A549 (cell line): ENCODE data around the gene ACSM6. TPM values are rescaled to one million over a fixed set of nuclear protein-coding genes. Genes with fewer than 3 reads are reported as not detected.

Experiments
- ATAC-seq, 2 experiments: fragments of 200-7000 bp in 1 of 2; fragments of >200 bp in 1 of 2; cut with Nextera tagmentation in 1 of 2; cut with Tn5 transposase in 1 of 2; 3 replicates each; pipeline versions ENCODE4 v1.8.0 to v1.9.1; 2018 to 2020; ENCODE audit warnings: mild to moderate bottlenecking in 1 of 2, moderate library complexity in 1 of 2
- CTCF ChIA-PET: fragments of 300-600 bp; sonication (Branson Sonifier 250); formaldehyde crosslinking; extraction: SDS; loops from one replicate; lab custom pipeline; 2021; ENCODE audit warnings: antibody characterized with exemption, inconsistent platforms; lab: Yijun Ruan, JAX
- POLR2A ChIA-PET: fragments of 350-600 bp; formaldehyde crosslinking; extraction: SDS; loops from one replicate; lab custom pipeline; 2021; ENCODE audit warnings: antibody characterized with exemption, inconsistent platforms; lab: Yijun Ruan, JAX
- DNase-seq, 2 experiments: peaks; one replicate each; pipeline versions ENCODE4 v3.0.0 to v3.0.0-alpha.2; 2011 to 2016; ENCODE audit warnings: low read depth in 1 of 2, low spot score in 1 of 2
- FAIRE-seq: peaks from 2 replicates; lab custom pipeline; 2011; peaks lifted over from hg19 to GRCh38; lab: Jason Lieb, UNC
- H3K27ac ChIP-seq, 2 experiments: fragments of >200 bp; sonication (Bioruptor Twin); formaldehyde crosslinking; 3 replicates each; pipeline ENCODE4 v1.5.1; 2016 to 2017
- H3K4me1 ChIP-seq: fragments of >200 bp; sonication (Bioruptor Twin); formaldehyde crosslinking; 3 replicates; pipeline ENCODE4 v1.6.1; 2016
- H3K4me2 ChIP-seq: fragments of >200 bp; sonication (Bioruptor Twin); formaldehyde crosslinking; 3 replicates; pipeline ENCODE4 v1.6.1; 2016
- H3K4me3 ChIP-seq: fragments of >200 bp; sonication (Bioruptor Twin); formaldehyde crosslinking; 3 replicates; pipeline ENCODE4 v1.5.1; 2016
- H3K9me3 ChIP-seq: fragments of >200 bp; sonication (Bioruptor Twin); formaldehyde crosslinking; 3 replicates; pipeline ENCODE4 v1.6.1; 2016
- CBX2 ChIP-seq: fragments of 200-600 bp; sonication (generic); IDR thresholded peaks from 2 replicates; pipeline ENCODE4 v1.6.1; 2016; ENCODE audit warnings: low read depth, mild to moderate bottlenecking, borderline replicate concordance
- EHMT2 ChIP-seq: fragments of 200-600 bp; sonication (generic); IDR thresholded peaks from 2 replicates; pipeline ENCODE4 v1.6.1; 2016; ENCODE audit warnings: antibody characterized with exemption, low read depth, mild to moderate bottlenecking, moderate library complexity
- EP300 ChIP-seq, 2 experiments: fragments of >200 bp; sonication (Bioruptor Twin); formaldehyde crosslinking; IDR thresholded peaks; 2 replicates in 1 of 2; 3 replicates in 1 of 2; pipeline ENCODE4 v1.6.1; 2016 to 2017
- GATA3 ChIP-seq: IDR thresholded peaks from 2 replicates; pipeline ENCODE4 v1.6.1; 2012; ENCODE audit warnings: borderline replicate concordance
- HDAC2 ChIP-seq: fragments of 200-600 bp; sonication (generic); IDR thresholded peaks from 2 replicates; pipeline ENCODE4 v1.6.1; 2016
- HES2 ChIP-seq: fragments of >200 bp; sonication (Bioruptor Twin); formaldehyde crosslinking; IDR thresholded peaks from 2 replicates; pipeline ENCODE4 v1.6.1; 2016
- HOXA7 ChIP-seq: fragments of 250-450 bp; sonication (Bioruptor Pico); IDR thresholded peaks from 2 replicates; pipeline ENCODE4 v1.5.0; 2020; ENCODE audit warnings: mild to moderate bottlenecking, moderate library complexity
- HOXB13 ChIP-seq: fragments of 250-450 bp; sonication (Bioruptor Pico); IDR thresholded peaks from 2 replicates; pipeline ENCODE4 v1.5.0; 2020; ENCODE audit warnings: low read depth, mild to moderate bottlenecking, moderate library complexity
- JUN ChIP-seq, 2 experiments: fragments of >200 bp; sonication (Bioruptor Twin); formaldehyde crosslinking; IDR thresholded peaks; 2 replicates in 1 of 2; 3 replicates in 1 of 2; pipeline ENCODE4 v1.6.1; 2016 to 2017
- MAFK ChIP-seq: fragments of 450-650 bp; IDR thresholded peaks from 2 replicates; pipeline ENCODE4 v1.6.1; 2014; ENCODE audit not compliant: partially characterized antibody
- MYC ChIP-seq: IDR thresholded peaks from 2 replicates; pipeline ENCODE4 v1.6.1; 2012; ENCODE audit warnings: mild to moderate bottlenecking, inconsistent platforms, low read length, improper control_type of control experiment, borderline replicate concordance
- POLR2A ChIP-seq: IDR thresholded peaks from 2 replicates; pipeline ENCODE4 v1.6.1; 2012; ENCODE audit warnings: mild to moderate bottlenecking, low read length
- POLR2AphosphoS2 ChIP-seq: conservative IDR thresholded peaks from 2 replicates; pipeline ENCODE4 v1.6.1; 2012; ENCODE audit warnings: low read length, improper control_type of control experiment, inconsistent platforms
- RAD21 ChIP-seq, 2 experiments: fragments of >200 bp in 1 of 2; sonication (Bioruptor Twin) in 1 of 2; formaldehyde crosslinking in 1 of 2; IDR thresholded peaks in 1 of 2; conservative IDR thresholded peaks in 1 of 2; 2 replicates in 1 of 2; 3 replicates in 1 of 2; pipeline ENCODE4 v1.6.1; 2012 to 2018; ENCODE audit warnings: inconsistent platforms in 1 of 2
- RARB ChIP-seq: fragments of 250-450 bp; sonication (Bioruptor Pico); IDR thresholded peaks from 2 replicates; pipeline ENCODE4 v1.8.0; 2021; ENCODE audit warnings: mild to moderate bottlenecking, moderate library complexity
- RNF2 ChIP-seq: fragments of 200-600 bp; sonication (generic); IDR thresholded peaks from 2 replicates; pipeline ENCODE4 v1.6.1; 2016; ENCODE audit warnings: low read depth, mild to moderate bottlenecking, antibody characterized with exemption, moderate library complexity, borderline replicate concordance
- SREBF2 ChIP-seq: fragments of 450-650 bp; IDR thresholded peaks from 2 replicates; pipeline ENCODE4 v1.6.1; 2014; ENCODE audit warnings: mild to moderate bottlenecking, moderate library complexity
- TP53 ChIP-seq: fragments of 250-450 bp; sonication (Bioruptor Pico); IDR thresholded peaks from 2 replicates; pipeline ENCODE4 v1.5.0; 2021; ENCODE audit warnings: mild to moderate bottlenecking, moderate library complexity
- WGBS: methylation state at CpG from one replicate; pipeline ENCODE4 v1.1.6; 2017; ENCODE audit errors: missing lambda C conversion rate; 5-methylcytosine and 5-hydroxymethylcytosine counted together
- polyA plus RNA-seq, 4 experiments: library from polyadenylated mRNA; depleted of rRNA in 3 of 4; stranded (reverse); fragments of >200 nt; fragmentation: RNase III in 1 of 4; extraction: RNeasy Plus Mini Kit Qiagen cat#74134 plus additional on column Dnase treatment in 1 of 4; gene quantifications; 2 replicates in 3 of 4; 3 replicates in 1 of 4; pipeline ENCODE4 v1.2.3, GENCODE V29; 2011 to 2017
- TF ChIP-seq, protein P1 (sequence below): fragments of 250-450 bp; sonication (Bioruptor Pico); IDR thresholded peaks from 2 replicates; pipeline ENCODE4 v1.5.0; 2021; ENCODE audit warnings: mild to moderate bottlenecking, moderate library complexity, borderline replicate concordance
- TF ChIP-seq, protein P2 (sequence below): fragments of 150-350 bp; IDR thresholded peaks from 2 replicates; pipeline ENCODE4 v1.6.1; 2014; ENCODE audit warnings: low read depth, mild to moderate bottlenecking, low read length

Gene ACSM6
- polyA plus RNA-seq, 2 of the 4 experiments (the other 2 are of a cell fraction): not detected

DNA sequence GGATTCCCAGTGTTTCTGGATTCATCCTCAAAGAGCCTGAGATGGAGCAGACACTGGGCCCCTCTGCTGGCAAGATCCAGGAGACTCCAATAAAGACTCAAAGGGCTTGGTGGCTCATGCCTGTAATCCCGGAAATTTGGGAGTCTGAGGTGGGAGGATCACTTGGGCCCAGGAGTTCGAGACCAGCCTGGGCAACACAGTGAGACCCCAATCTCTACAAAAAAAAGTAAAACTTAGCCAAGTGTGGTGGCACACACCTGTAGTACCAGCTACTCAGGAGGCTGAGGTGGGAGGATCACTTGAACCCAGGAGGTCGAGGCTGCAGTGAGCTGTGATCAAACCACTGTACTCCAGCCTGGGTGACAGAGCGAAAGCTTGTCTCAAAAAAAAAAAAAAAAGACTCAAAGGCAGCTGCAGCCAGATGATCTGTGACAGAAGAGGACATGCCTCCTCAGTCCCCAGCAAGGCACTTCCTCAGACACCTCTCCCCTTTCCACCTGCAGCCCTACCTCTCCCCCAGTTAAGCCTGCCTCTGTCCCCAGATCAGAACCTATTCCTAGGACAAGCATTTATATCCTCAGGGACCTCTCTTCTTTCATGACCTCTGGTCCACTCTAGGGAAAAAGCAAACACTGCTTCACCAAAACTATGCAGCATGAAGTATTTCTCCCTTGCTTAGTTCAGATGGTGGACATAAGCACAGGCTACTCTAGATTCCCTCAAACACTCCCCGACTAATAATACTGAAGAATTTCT, 68.9 kb downstream of the ACSM6 start:
- peaks cover 73% of the 10 kb centered on the region for H3K4me1 ChIP-seq
- WGBS: 74% methylated on average over 5 of the region's 5 CpGs
- peak overlapping the region in 1 of 2 experiments; percentile 90; a peak in 4 of 6 replicates for H3K27ac ChIP-seq
- no peak overlapping the region for H3K4me2 ChIP-seq
- CTCF ChIA-PET: interaction anchor here (1.0 to 4.6 kb wide), 3 partner anchors 16 to 57 kb away, joined by 3 to 30 read pairs (median 3); no protein-coding TSS in a partner anchor
- no peak overlapping the region for H3K4me3 ChIP-seq
- H3K9me3 ChIP-seq: no peaks in the 10 kb centered on the region
- no peak for ATAC-seq
- POLR2A ChIA-PET: no interaction called here
- no peak for FAIRE-seq
- TF ChIP-seq RARB (no peak), JUN (IDR thresholded peaks at IDR 0.05) (no peak), MYC (no peak), CBX2 (no peak)
- DNase-seq: no peak

GRCh38 chr10:95263864-95264226, 69.8 kb downstream of the ACSM6 start:
- no peak for ATAC-seq
- DNase-seq: no peak
- TF ChIP-seq GATA3 (no peak), MYC (no peak)
- ChIA-PET CTCF (interaction anchor here (1.0 to 2.9 kb wide), 5 partner anchors 18 to 99 kb away, joined by 3 to 15 read pairs (median 5); no protein-coding TSS in a partner anchor), POLR2A (interaction anchor here (1.3 kb wide), 1 partner anchor 14 kb away, joined by 4 read pairs; no protein-coding TSS in a partner anchor)
- Histone ChIP-seq H3K4me3 (no peak overlapping the region), H3K9me3 (no peaks in the 10 kb centered on the region), H3K4me2 (no peak overlapping the region), H3K27ac (peak overlapping the region in 1 of 2 experiments; percentile 90; a peak in 4 of 6 replicates), H3K4me1 (peaks cover 82% of the 10 kb centered on the region)
- 82% methylated on average over 7 of the region's 7 CpGs for WGBS
- FAIRE-seq: no peak

GRCh38 chr10:95264227-95265051, 70.4 kb downstream of the ACSM6 start:
- H3K4me2 ChIP-seq: peak overlapping the region; percentile 7; the same call in 1 of the 3 replicates
- DNase-seq (no peak), ATAC-seq (no peak), FAIRE-seq (no peak)
- CTCF ChIA-PET: interaction anchor here (0.6 to 2.9 kb wide), 12 partner anchors 14 to 100 kb away, joined by 3 to 15 read pairs (median 4); no protein-coding TSS in a partner anchor
- peaks cover 86% of the 10 kb centered on the region for H3K4me1 ChIP-seq
- POLR2A ChIA-PET: interaction anchor here (1.3 kb wide), 1 partner anchor 14 kb away, joined by 4 read pairs; no protein-coding TSS in a partner anchor
- no peaks in the 10 kb centered on the region for H3K9me3 ChIP-seq
- 66% methylated on average over 5 of the region's 6 CpGs for WGBS
- TF ChIP-seq HOXB13 (CRISPR knock-in tag): no peak
- TF ChIP-seq EHMT2: no peak
- peak overlapping the region; percentile 19 to 90; a peak in 4 of 6 replicates for H3K27ac ChIP-seq
- no peak overlapping the region for H3K4me3 ChIP-seq

- peaks cover 76% of the 10 kb centered on the region for H3K4me1 ChIP-seq
- FAIRE-seq (no peak), ATAC-seq (no peak), DNase-seq (no peak)
- ChIA-PET CTCF (interaction anchor here (1.1 to 2.9 kb wide), 8 partner anchors 13 to 99 kb away, joined by 3 to 15 read pairs (median 4); no protein-coding TSS in a partner anchor), POLR2A (no interaction called here)
- 95% methylated on average over 8 of the region's 8 CpGs for WGBS
- TF ChIP-seq EP300 (IDR thresholded peaks at IDR 0.05) (no peak), HES2 (no peak), POLR2A (no peak), RARB (no peak), MAFK (no peak), EHMT2 (no peak), SREBF2 (no peak), TP53 (CRISPR knock-in tag) (no peak), HDAC2 (no peak), RNF2 (no peak), RAD21 (conservative IDR thresholded peaks at IDR 0.05 in 1 of 2, IDR thresholded peaks at IDR 0.05 in 1 of 2) (no peak), HOXA7 (CRISPR knock-in tag) (no peak), POLR2AphosphoS2 (no peak), CBX2 (no peak)
- TF ChIP-seq, protein P1, sequence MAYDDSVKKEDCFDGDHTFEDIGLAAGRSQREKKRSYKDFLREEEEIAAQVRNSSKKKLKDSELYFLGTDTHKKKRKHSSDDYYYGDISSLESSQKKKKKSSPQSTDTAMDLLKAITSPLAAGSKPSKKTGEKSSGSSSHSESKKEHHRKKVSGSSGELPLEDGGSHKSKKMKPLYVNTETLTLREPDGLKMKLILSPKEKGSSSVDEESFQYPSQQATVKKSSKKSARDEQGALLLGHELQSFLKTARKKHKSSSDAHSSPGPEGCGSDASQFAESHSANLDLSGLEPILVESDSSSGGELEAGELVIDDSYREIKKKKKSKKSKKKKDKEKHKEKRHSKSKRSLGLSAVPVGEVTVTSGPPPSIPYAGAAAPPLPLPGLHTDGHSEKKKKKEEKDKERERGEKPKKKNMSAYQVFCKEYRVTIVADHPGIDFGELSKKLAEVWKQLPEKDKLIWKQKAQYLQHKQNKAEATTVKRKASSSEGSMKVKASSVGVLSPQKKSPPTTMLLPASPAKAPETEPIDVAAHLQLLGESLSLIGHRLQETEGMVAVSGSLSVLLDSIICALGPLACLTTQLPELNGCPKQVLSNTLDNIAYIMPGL (CRISPR knock-in tag): no peak
- TF ChIP-seq, protein P2, sequence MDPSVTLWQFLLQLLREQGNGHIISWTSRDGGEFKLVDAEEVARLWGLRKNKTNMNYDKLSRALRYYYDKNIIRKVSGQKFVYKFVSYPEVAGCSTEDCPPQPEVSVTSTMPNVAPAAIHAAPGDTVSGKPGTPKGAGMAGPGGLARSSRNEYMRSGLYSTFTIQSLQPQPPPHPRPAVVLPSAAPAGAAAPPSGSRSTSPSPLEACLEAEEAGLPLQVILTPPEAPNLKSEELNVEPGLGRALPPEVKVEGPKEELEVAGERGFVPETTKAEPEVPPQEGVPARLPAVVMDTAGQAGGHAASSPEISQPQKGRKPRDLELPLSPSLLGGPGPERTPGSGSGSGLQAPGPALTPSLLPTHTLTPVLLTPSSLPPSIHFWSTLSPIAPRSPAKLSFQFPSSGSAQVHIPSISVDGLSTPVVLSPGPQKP: no peak
- no peaks in the 10 kb centered on the region for H3K9me3 ChIP-seq
- peak overlapping the region; percentile 76 to 82; a peak in 5 of 6 replicates for H3K27ac ChIP-seq
- no peak overlapping the region for H3K4me3 ChIP-seq
- H3K4me2 ChIP-seq: no peak overlapping the region
Observed at GRCh38 chr10:95265572-95265971, 71.5 kb downstream of the ACSM6 start.
